Natural killer cell (primary cell): ENCODE data around the gene TMEM145. TPM values are rescaled to one million over a fixed set of nuclear protein-coding genes. Genes with fewer than 3 reads are reported as not detected.

Source experiments
- ATAC-seq, 3 donors: fragments of 150-1000 bp in 2 of 3; fragments of 200-7000 bp in 1 of 3; cut with Tn5 transposase; 1 replicate in 1 of 3; 2 replicates in 2 of 3; pipeline ENCODE4 v1.10.0; 2021; ENCODE audit warnings: mild to moderate bottlenecking in 2 of 3, moderate library complexity in 2 of 3
- DNase-seq, 2 donors: peaks; one replicate each; pipeline versions ENCODE4 v3.0.0 to v3.0.0-alpha.2; 2013 to 2021; ENCODE audit warnings: mixed read lengths in 1 of 2
- H3K27ac ChIP-seq: one replicate; pipeline ENCODE4 v1.5.1; 2013; ENCODE audit warnings: mild to moderate bottlenecking, low read length
- H3K27me3 ChIP-seq: one replicate; pipeline ENCODE4 v1.6.1; 2013; ENCODE audit warnings: low read length; ENCODE audit not compliant: control insufficient read depth, insufficient read depth
- H3K36me3 ChIP-seq: one replicate; pipeline ENCODE4 v1.6.1; 2013; ENCODE audit warnings: low read length; ENCODE audit not compliant: control insufficient read depth, insufficient read depth
- H3K4me1 ChIP-seq: one replicate; pipeline ENCODE4 v1.6.1; 2013; ENCODE audit warnings: low read length; ENCODE audit not compliant: control insufficient read depth, insufficient read depth
- H3K4me3 ChIP-seq: one replicate; pipeline ENCODE4 v1.5.1; 2013; ENCODE audit warnings: low read length
- H3K9me3 ChIP-seq: one replicate; pipeline ENCODE4 v1.6.1; 2013; ENCODE audit warnings: low read length; ENCODE audit not compliant: control insufficient read depth, insufficient read depth
- H3K27ac Mint-ChIP-seq, 2 donors: one replicate each; pipeline ENCODE4 v1.8.0; 2022; ENCODE audit warnings: mild to moderate bottlenecking in 2 of 2, mixed read lengths in 2 of 2, moderate library complexity in 1 of 2
- H3K27me3 Mint-ChIP-seq, 2 donors: one replicate each; pipeline ENCODE4 v1.8.0; 2022; ENCODE audit warnings: low read depth in 2 of 2, mixed read lengths in 2 of 2
- H3K36me3 Mint-ChIP-seq: one replicate; pipeline ENCODE4 v1.8.0; 2022; ENCODE audit warnings: mixed read lengths
- H3K4me1 Mint-ChIP-seq, 2 donors: one replicate each; pipeline ENCODE4 v1.8.0; 2022; ENCODE audit warnings: mixed read lengths in 2 of 2
- H3K4me3 Mint-ChIP-seq: one replicate; pipeline ENCODE4 v1.8.0; 2022; ENCODE audit warnings: mild to moderate bottlenecking, moderate library complexity, mixed read lengths
- H3K9me3 Mint-ChIP-seq, 2 donors: one replicate each; pipeline ENCODE4 v1.8.0; 2022; ENCODE audit warnings: mixed read lengths in 2 of 2
- WGBS: methylation state at CpG from one replicate; pipeline ENCODE4 v1.1.7; 2013; ENCODE audit warnings: missing lambda C conversion rate; ENCODE audit not compliant: insufficient coverage; 5-methylcytosine and 5-hydroxymethylcytosine counted together
- intact Hi-C: fragments of 100-400 bp; cut with micrococcal nuclease; formaldehyde crosslinking; loops from one replicate; pipeline ENCODE4 v1.14.2; 2022
- total RNA-seq, 4 donors: library from RNA; stranded (reverse); fragments of 120-200 nt in 1 of 4; gene quantifications; one replicate each; pipeline versions ENCODE4 v1.2.3 to v1.2.4, GENCODE V29; 2013 to 2022
- TF ChIP-seq, protein P1 (sequence below): fragments of 200-600 bp; IDR thresholded peaks from one replicate; pipeline ENCODE4 v1.8.0; 2022; ENCODE audit warnings: antibody characterized with exemption

The TMEM145 gene
- total RNA-seq, 3 donors from 2014 or later (not counting 1 experiment from before 2014, with no cell fraction given): not detected

DNA sequence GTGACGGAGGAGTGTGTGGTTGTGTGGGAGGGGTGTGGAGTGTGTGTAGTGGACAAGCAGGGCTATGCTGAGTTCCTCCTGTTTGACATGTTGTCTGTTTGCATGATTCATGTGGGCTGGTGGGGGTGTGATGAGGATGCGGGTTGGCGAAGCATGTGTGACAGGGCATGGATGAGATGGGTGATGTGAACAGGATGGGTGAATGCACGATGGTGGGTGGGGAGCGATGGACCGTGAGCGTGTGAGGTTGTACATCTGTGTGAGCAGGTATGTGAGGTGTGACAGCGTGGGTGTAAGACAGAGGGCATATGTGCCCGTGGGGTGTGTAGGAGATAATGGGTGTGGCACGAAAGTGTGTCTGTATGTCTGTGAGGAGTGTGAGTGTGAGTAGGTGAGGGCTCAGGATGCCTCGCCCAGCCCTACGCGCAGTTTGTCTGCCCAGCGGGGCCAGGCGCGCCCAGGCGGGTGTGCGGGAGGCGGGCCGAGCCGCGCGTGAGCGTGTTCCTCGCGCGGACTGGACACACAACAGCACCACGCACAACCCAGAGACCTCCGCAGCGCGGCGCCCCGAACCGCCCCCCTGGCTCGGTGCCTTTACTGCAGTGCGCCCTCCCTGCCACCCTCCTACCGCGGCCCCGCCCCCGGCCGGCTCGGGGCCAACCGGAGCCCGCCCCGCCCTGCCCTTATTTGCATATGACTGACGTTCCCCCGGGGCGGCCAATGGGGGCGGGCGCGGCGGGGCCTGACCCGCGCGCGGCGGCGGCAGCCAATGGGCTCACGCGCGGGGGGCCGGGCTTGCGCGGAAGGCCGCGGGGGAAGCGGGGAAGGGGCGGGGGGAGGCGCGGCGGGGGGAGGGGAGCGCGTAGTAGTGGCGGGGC, 29.7 kb upstream of the TMEM145 start:
- peak; percentile 63 to 86 (median 72) for ATAC-seq
- no peaks in the 10 kb centered on the region for H3K27me3 Mint-ChIP-seq
- Histone ChIP-seq H3K36me3 (peaks cover 17% of the 10 kb centered on the region), H3K4me1 (peaks cover 67% of the 10 kb centered on the region), H3K27ac (peak overlapping the region; percentile 99), H3K4me3 (peak overlapping the region; percentile 52), H3K9me3 (no peaks in the 10 kb centered on the region), H3K27me3 (no peaks in the 10 kb centered on the region)
- TF ChIP-seq, protein P1, sequence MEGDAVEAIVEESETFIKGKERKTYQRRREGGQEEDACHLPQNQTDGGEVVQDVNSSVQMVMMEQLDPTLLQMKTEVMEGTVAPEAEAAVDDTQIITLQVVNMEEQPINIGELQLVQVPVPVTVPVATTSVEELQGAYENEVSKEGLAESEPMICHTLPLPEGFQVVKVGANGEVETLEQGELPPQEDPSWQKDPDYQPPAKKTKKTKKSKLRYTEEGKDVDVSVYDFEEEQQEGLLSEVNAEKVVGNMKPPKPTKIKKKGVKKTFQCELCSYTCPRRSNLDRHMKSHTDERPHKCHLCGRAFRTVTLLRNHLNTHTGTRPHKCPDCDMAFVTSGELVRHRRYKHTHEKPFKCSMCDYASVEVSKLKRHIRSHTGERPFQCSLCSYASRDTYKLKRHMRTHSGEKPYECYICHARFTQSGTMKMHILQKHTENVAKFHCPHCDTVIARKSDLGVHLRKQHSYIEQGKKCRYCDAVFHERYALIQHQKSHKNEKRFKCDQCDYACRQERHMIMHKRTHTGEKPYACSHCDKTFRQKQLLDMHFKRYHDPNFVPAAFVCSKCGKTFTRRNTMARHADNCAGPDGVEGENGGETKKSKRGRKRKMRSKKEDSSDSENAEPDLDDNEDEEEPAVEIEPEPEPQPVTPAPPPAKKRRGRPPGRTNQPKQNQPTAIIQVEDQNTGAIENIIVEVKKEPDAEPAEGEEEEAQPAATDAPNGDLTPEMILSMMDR: no peak
- intact Hi-C loops: loop anchor here (1.0 to 5.0 kb wide), 5 partner anchors 15 to 151 kb away; partner anchors contain the start of genes GSK3A, MEGF8 and POU2F2
- peak; percentile 91 to 97 for DNase-seq
- H3K36me3 Mint-ChIP-seq: no peaks in the 10 kb centered on the region
- H3K4me1 Mint-ChIP-seq: peaks cover 27 to 35% of the 10 kb centered on the region in 2 donors
- no peaks in the 10 kb centered on the region for H3K9me3 Mint-ChIP-seq
- no peak overlapping the region for H3K27ac Mint-ChIP-seq
- WGBS: under 1% methylated on average over 61 of the region's 74 CpGs
- H3K4me3 Mint-ChIP-seq: no peak overlapping the region

DNA sequence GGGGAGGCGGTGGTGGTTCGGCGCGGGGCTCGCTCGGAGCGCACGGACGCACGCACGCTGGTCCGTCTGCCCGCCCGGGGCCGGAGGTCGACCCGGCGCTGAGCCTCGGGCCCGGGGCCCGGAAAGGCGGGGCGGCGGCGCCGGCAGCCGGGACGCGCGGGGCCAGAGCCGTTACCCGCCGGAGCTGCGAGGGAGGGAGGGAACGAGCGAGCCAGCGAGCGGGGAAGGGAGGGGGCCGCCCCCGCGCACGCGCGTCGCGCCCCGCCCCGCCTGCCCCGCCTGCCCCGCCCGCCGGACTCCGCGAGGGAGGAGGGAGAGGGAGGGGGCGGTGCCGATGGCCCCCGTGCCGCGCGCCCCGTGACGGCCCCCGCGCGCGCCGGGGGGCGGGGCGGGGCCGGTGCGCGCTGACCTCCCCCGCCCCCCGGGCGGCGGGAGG, 29.0 kb upstream of the TMEM145 start:
- peaks cover 60% of the 10 kb centered on the region for H3K4me1 ChIP-seq
- DNase-seq: peak; percentile 78 to 93
- Mint-ChIP-seq H3K4me3 (no peak overlapping the region), H3K4me1 (peaks cover 21 to 29% of the 10 kb centered on the region in 2 donors), H3K9me3 (no peaks in the 10 kb centered on the region), H3K36me3 (no peaks in the 10 kb centered on the region), H3K27me3 (no peaks in the 10 kb centered on the region), H3K27ac (no peak overlapping the region)
- no peak overlapping the region for H3K4me3 ChIP-seq
- WGBS: under 1% methylated on average over 76 of the region's 76 CpGs
- peak; percentile 35 to 71 (median 51) for ATAC-seq
- intact Hi-C loops: loop anchor here (5.0 kb wide), 1 partner anchor 82 kb away; no protein-coding TSS in a partner anchor
- TF ChIP-seq, protein P1: no peak
- H3K27ac ChIP-seq: no peak overlapping the region
- H3K36me3 ChIP-seq: peaks cover 22% of the 10 kb centered on the region
- H3K9me3 ChIP-seq: no peaks in the 10 kb centered on the region
- no peaks in the 10 kb centered on the region for H3K27me3 ChIP-seq

DNA sequence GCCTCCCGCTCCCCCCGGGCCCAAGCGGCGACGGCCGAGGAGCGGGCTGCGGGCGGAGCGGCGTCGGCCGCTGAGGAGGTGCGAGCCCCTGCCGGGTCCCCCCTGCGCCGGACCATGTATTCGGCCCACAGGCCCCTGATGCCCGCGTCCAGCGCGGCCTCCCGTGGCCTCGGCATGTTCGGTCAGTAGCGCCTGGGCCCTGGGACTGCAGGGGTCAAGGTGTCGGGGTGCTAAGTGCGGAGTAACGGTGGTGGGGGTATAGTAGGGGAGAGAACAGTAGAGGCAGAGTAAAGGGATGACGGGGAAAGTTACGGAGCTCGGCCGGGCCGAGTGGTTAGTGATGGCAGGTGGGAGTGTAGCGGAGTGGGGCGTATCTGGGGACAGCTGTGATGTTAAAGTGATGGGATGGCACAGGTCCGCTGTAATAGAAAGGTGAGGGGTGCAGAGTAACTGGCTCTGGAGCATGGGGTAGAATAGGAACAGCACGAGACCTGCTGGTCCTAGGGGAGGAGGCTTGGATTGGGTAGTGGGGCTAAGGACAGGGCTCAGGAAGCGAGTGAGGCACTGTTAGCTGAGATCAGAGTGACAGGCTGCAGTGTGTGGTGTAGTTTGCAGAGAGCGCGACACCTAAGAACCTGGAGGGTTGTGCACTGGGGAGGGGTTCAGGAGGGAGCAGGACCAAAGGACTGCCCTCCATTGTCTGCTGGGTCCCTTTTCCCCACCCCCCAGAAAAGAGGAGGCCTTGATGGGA, 28.3 kb upstream of the TMEM145 start:
- Mint-ChIP-seq H3K9me3 (no peaks in the 10 kb centered on the region), H3K4me1 (peaks cover 14 to 22% of the 10 kb centered on the region in 2 donors), H3K27ac (peak overlapping the region; percentile 91 to 93), H3K36me3 (no peaks in the 10 kb centered on the region), H3K4me3 (peak overlapping the region; percentile 98), H3K27me3 (no peaks in the 10 kb centered on the region)
- ATAC-seq: no peak
- 2% methylated on average over 41 of the region's 41 CpGs for WGBS
- Histone ChIP-seq H3K4me1 (peaks cover 53% of the 10 kb centered on the region), H3K9me3 (no peaks in the 10 kb centered on the region), H3K27me3 (no peaks in the 10 kb centered on the region), H3K36me3 (peaks cover 28% of the 10 kb centered on the region), H3K4me3 (peak overlapping the region; percentile 61), H3K27ac (peak overlapping the region; percentile 59)
- intact Hi-C loops: loop anchor here (5.0 kb wide), 1 partner anchor 82 kb away; no protein-coding TSS in a partner anchor
- DNase-seq: peak in 1 of 2 donors; percentile 58
- TF ChIP-seq, protein P1: no peak
